NCI-H2029 (cell line): ENCODE data around the gene TBC1D7.
"Not testable (repeated sequence)": the region's sequence is repeated elsewhere in the genome, so short reads cannot be mapped to it uniquely, and the experiment has no call there.

ENCODE experiments used
- DNase-seq: peaks from one replicate; lab custom pipeline; 2025; lab: John Stamatoyannopoulos, UW

Gene TBC1D7

DNA sequence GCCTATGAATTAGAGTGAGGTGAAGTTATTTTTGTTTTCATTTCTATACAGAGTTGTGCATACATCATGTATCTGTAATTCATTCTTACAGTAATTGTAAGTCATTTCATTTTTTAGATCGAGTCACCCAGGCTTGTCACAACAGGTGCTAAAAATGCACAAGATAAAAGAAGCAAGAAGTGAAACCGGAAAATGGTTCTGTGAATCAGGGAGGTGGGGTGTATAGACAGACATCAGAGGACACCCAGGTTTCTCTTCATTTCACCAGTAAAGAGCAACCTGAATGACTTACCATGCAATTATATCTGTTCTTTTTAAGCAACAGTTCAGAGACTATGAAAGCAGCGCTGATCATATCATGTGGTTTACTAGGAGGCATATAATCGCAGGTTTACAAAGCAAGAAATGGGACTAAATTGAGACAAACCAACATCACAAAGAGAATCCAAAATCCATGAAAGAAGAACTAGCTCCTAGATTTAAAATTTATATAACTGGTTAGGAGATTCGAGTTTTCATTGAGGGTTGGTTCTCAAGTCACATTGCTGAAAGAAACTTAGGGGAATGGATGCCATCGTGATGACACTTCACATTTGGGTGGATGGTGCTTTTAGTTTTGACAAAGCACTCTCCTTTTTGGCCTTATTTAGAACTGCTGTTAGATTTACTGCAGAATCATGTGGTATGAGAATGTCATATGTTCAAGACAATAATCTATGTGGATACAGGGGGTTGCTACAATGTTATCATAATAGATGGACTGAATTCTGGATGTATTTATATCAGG lies 27.9 kb upstream of the TBC1D7 start:
- DNase-seq = no peak

DNA sequence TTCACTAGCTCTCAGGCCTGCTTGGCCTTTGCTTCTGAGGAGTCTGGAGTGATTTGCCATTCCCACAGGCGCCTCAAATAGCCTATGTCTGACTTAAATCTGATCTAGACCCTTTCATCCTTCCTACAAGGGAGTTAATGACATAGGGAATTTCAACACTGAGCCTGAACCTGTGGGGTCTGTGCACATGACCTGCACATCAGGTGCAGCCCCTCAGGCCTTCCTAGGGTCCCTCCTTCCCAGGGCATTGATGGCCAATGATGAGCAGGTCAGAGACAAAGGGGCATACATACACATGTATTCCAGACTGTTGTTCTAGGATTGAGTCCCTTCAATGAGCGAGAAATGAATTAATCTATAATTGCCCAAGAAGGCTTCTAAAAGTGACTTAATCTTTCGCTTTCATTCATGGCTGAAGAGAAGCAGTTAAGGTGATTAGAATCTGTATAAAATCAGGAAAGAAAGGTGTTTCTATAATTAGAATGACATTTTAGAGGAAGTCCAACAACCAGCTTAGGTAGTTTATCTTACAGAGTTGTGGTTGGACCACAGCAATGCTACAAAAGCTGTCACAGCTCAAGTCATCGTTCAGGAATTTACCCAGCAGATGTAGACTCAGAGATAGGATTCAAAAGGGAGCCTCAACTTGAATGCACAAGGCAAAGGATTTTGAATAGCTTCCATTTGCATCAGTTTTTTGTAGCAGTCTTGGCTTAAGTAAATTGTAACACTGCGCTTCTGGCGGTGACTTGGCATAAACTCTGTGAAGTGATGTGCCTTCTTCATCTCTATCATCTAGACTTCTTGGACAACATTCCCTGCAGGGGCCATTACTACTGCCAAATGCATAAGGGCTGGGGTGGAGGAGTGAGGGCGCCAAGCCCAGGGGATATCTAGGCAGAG lies 27.0 kb upstream of the TBC1D7 start:
- no peak for DNase-seq

DNA sequence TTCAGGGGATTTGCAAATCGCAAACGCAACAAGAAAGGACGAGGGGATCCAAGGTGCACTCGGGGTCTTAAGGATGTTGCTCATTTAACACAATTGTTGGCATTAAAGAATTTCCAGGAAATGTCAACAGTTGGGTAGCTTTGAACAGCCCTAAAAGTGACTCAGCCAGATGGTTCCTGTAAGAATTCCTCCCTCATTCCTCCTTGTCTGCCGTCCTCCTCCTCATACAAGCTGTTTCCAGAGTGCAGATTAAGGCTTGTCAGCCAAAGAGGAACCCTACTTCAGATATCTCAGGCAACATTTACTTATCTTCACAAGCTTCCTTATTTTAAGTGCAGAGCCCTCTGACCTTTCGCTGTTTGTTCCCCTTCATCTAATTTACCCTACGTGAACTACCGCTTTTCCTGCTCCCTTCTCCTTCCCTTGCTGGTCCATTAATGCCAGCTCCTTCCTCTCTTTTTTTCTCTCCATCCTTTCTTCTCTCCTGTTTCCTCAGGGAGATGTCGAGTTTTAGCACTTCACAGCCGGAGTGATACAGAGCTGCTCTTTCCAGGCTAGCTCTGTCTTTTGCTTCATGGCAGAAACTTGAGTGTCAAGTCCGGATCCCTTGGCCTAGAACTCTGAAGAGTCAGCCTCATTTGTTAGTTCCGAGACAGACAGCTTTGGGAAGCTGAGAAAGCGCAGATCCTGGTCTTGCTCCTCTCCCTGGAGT lies 26.1 kb upstream of the TBC1D7 start:
- DNase-seq = no peak

DNA sequence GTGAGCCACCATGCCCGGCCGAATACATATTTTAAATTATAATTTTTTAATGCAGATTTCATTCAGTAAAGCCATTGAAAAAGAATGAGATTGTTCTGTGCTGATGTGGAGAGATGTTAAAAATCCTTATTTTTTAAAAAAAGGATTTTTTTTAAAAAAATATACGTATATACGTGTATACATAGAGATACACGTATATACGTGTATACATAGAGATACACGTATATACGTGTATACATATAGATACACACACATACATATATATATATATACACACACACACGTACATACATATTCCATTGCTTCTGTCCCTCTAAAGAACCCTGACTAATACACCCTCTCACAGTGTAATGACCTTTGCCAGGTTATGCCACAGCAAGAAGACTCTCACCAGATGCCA lies 23.8 kb upstream of the TBC1D7 start:
- DNase-seq = no peak

DNA sequence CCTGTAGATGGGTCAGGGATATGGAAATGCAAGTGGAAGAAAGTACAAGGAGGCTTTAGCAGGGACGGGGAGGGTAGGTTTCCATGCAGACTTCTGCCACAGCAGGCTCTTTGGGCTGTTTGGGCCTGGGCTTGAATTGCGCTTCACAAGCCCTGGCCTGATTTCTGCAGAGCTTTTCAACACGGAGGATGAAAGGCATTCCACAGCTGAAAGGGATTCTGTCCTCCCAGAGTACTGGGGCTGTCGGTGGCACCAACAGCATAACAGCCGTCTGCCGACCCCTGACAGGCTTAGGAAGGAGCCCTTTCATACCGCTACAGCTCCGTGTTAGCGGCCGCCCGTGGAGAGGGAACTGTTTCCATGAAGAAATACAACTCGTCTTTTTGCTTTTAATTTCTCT lies 22.9 kb upstream of the TBC1D7 start:
- DNase-seq = no peak

DNA sequence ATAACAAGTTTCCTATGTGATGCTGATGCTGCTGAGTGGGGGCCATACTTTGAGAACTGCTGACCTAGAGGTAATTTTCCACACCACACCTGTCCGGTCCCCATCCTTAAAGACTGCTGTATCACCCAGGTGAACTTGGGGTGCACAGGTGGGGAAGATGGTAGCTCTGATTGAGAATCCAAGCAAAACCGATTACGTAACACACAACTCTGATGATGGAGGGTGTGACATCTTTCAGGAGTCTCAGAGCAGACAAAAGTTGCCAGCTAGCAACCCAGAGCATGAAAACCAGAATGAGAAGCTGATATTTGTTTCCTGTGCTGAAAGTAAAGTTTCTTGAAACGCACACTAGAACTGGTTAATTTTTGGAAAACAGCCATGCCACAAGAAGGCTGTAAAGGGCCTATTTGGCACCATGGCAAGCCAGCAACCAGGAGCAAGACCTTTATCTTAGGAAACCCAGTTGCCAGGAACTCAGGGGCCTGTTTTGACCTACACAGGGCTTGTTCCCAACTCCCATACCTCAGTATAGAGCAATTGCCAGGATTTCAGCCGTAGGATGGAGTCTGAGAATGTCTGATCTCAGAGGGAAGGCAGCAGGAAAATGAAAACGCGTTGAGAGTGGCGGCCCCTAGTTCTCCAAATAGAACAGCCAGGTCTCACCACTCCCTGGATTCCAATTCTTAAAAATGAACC lies 21.6 kb upstream of the TBC1D7 start:
- no peak for DNase-seq

DNA sequence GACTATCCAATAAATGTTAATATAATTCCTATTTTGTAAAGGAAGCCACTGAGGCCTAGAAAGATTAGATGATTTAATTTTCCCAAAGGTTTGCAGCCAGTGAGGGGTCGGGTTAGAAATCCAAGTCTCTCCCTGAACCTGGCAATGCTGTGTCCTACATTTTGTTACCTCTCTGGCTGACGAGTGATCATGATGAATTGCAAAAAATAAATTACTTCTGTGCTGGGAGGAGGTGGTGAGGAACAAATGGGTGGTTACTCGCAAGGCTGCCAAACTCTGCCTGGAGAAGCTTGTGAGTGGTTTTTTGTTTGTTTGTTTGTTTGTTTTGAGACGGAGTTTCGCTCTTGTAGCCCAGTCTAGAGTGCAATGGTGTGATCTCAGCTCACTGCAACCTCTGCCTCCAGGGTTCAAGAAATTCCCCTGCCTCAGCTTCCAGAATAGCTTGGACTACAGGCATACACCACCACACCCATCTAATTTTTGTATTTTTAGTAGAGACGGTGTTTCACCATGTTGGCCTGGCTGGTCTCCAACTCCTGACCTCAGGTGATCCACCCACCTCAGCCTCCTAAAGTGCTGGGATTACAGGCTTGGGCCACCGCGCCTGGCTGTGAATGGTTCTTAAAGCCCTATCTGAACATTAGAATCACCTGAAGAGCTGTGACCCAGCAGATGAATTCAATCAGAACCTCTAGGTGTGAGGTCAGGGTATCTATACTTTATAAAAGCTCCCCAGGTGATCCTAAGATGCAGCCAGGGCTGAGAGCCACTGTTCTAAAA lies 20.2 kb upstream of the TBC1D7 start:
- no peak for DNase-seq

DNA sequence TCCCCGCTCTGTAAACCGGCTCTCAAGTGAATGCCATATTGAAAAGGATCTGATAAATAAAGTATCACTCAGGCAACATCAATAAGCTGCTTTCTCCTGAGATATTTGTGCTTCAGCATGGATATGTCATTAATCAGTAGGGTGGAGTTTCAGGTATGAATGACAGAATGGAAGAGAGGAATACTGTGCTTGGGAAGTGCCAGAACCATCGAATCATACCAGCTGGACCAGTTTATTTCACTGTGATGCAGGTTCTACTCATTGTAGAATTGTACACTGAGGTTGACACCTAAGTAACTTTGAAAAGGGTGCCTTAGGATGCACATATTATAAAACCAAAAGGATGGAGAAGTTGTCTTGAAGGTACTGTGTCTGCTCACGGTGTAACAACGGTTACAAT lies 17.9 kb upstream of the TBC1D7 start:
- DNase-seq = no peak

DNA sequence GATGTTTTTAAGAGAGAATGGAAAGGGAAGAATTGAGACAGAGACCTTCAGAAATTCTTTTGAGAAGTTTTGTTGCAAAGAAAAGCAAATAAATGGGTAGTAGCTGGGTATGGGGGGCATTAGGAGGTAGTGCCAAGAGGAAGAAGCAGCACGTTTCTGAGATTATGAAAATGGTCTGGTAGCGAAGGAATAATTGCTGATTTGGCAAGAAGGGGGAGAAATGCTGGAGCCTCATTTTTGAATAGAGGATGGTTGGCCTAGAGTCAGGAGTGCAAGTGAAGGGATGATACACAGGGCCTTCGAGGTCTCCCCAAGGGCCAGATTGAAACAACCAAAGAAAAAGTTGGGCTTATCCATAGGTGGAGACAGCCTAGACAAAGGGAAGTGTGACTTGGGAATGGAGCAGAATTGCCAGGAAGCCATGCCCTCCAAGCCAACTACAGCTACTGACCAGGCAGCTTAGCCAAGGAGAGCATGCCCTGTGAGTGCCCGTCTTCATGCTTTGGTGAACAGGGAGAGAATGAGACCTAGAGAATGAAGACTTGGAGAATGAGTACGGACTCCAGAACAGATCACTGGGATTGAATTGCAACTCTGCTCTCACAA lies 14.2 kb upstream of the TBC1D7 start:
- DNase-seq = no peak

DNA sequence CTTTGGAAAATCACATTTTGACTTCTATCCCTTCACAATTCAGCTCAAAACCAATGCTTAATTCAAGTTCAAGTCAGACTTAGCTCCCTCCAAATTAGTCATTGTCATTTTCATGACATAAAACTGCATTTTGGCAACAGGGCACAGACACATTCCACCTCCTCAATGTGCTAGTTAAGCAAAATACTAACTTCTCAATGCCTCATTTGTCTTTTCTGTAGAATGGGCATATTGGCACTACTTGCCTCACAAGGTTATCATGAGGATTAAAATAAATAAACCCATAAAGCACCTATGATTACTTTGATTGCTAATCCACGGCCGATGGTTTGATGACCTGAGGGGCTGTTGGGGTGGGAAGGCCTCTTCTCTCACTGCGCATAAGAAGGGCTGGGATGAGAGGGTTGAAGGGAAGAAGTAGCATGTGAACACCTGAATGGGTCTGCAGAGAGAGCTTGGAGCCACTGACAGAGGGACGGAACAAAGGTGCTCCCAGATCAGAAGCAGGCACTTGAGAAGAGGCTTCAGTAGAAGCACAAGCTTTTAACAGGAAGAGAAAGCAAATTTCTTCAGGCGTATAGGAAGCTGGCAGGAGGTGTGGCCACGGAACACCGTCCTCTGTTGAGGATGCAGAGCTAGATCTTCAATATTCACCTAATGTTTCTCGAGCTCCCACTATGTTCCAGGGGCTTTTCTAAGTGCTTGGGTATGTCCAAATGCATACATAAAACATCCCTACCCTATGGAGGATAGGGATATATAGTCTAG lies 11.7 kb upstream of the TBC1D7 start:
- DNase-seq = no peak

DNA sequence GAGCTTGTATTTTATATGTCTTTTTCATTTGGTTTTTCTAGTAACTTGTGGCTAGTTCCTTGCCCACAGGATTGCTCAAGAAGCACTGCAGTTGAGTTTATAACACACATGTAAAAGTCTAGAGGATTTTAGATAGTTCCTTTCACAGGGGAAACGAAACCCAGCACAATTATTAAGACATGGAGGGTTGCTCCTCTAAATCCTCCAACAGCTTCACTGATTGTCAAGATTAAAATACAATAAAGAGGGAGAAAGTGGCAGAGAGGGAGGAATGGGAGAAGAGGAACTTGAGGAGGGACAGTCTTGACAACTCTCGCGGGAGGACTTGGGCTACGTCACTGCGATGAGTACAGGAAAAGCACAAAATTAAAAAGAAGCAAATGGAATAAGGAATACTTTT lies 9.7 kb upstream of the TBC1D7 start:
- no peak for DNase-seq

DNA sequence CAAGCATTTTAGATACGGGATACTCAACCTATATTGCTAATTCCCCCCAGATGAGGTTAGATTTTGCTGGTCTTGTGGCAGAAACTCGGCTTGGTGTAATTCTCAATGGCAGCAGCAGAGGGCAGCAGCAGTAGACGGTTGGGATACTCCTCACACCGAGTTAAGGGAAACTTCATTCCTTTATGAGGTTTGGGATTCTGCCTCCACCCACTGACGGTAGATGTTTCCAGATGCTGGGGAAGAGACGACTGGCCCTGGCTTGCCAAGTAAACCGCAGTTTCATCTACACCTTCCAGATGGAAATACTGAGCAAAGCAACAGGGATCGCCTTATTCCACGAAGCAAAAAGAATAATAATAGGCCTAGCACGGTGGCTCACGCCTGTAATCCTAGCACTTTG lies 8.2 kb upstream of the TBC1D7 start:
- peak; percentile 72 for DNase-seq

DNA sequence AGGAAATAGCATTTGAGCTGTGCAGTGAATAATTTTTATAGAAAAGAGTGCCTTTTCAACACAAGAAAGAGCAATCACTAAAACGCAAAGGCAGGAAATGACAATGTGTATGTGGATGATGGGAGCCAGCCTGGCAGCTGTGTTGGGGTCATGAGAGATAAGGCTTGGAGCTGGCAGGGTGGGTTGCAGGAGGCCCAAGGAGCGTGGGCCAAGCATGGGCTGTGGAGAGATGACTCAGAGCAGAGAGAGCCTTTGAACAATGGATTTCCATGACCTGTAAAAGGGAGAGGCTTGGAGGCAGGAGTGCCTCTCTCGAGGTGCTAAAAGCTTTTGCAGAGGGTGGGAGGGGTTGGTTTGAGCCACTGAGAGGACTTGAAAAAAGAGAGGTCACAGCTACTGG lies 6.6 kb upstream of the TBC1D7 start:
- DNase-seq = no peak

DNA sequence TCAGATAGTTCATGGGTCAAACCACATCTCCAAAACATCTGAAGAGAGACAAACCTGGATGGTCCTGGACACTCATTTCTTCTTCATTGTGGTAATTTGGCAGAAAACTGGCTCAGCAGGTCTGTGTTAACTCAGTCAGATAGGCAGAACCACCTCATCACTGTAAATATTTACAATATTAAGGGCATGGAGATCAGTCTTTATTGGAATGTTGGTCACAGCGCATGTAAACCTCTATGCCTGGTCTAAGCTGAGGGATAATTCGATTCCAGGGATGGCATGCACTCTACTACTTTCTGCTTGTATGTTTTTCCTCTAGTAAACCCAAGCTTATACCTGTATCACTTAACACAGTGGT lies 4.0 kb upstream of the TBC1D7 start:
- no peak for DNase-seq

DNA sequence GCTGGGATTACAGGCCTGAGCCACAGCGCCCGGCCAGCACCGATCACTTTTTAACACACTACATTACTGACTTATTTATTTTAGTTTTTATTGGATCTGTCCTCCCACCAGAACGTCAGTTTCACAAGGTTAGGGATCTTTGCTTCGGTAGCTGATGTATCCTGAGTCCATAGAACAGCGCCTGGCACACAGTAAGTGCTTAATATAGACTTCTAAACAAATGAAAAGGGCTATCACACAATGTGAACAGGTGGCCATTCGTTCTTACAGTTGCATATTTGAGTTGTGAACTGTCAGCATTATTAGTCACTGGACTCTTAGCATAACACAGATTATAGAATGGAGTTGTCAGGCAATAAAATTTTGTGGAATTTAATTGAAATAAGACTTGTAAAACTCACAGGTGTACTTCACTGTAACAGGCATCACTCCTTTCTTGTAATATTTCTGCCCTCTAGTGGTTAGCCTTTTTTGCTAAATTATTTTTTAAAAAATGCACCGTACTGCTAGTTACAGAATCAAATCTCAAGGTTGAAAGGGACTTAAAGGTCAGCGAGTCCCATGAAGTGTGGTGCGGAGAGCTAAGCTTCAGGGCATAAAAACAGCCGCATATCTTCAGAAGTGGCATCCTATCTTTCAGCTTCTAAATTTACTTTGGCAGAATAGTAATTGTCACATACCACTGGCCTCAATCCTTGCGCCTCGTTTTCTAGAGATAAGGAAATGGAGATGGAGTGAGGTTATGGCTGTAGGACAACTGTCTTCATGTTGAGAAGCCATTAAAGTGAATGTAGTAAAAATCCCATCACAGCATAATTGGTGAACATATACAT lies 3.4 kb upstream of the TBC1D7 start:
- DNase-seq = peak; percentile 47

DNA sequence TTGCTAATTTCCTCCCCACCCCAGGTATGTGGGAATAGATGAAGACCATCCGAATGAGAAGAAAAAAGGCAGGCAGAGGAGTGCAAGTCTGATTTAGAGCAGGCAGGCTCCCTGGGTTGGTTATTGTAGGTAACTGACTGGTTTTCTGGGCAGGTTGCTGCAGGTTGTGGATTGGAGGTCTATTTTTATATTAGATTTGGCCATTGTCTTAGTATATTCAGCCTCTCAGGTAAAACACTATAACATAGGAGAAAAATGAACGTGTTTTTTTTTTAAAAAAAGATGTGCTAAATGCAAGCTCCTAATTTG lies 492 bp upstream of the TBC1D7 start:
- no peak for DNase-seq

DNA sequence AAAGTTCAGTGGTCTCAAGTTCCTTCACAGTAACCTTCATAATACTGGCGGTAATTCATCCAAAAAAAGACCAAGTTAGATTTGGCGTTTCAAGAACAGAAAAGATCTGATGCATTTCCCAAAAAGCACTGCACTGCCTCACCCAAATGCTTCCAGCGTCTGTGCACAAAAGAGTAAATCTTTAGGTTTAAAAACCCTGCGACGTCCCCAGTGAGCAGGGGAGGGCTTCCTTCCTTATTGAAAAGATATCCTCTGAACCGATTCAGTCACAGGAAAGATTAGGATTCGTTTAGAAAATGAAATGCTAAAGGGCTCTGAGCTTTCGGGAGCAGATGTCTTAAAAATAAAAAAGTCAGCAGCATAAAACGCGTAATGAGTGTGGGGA lies 654 bp downstream of the TBC1D7 start:
- DNase-seq = no peak

DNA sequence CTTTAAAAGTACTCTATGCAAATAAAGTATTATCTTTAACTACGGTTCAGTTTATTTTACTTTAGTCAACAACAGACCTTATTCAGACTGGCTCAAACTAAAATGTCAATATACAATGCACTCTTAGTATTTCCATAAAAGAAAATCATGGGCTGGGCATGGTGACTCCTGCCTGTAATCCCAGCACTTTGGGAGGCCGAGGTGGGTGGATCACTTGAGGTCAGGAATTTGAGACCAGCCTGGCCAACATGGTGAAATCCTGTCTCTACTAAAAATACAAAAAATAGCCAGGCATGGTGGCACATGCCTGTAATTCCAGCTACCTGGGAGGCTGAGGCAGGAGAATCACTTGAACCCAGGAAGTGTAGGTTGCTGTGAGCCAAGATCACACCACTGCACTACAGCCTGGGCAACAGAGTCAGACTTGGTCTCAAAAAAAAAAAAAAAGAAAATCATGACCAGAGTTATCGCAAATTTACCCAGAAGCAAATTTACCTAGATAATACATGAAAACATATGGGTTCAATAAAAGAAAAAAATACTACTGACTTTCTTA lies 2.2 kb downstream of the TBC1D7 start:
- DNase-seq = not testable (repeated sequence)

DNA sequence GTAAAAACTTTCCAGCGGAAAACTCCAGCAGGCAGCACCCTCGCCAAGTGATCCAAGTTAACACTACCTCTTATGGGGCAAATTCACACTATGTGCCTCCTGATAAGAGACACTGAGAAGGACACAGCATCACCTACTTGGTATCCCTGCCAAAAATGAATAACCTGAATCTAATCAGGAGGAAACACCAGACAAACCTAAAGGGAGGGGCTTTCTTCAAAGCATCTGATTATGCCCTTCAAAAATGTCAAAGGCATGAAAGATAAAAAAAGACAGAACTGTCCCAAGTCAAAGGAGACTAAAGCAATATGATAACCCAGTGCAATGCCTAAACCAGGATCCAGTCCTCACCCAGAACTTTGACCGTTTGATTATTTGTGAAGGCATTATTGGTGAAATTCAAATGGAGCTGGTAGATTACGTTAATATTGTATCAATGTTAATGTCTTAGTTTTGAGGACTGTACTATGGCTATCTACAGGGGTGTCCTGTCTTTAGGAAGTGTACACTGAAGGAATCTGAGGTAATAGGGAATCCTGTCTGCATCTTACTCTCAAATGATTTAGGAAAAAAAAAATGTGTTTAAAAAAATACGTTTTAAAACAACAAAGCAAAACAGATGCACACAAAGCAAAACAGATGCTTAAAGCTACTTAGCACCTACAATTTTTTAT lies 8.3 kb downstream of the TBC1D7 start:
- no peak for DNase-seq
